ENCODE results near the gene MASP1.

- TF ChIP-seq POLR2AphosphoS5 (IDR thresholded peaks at IDR 0.05; ENCODE audit: low read depth, low read length) (no peak), TAF1 (IDR thresholded peaks at IDR 0.05; ENCODE audit: low read depth, low read length) (no peak), POLR2A (IDR thresholded peaks at IDR 0.05; ENCODE audit: low read depth, low read length) (no peak), SPI1 (IDR thresholded peaks at IDR 0.05; ENCODE audit: low read depth, low read length) (peak; percentile 81), POU2F2 (IDR thresholded peaks at IDR 0.05; ENCODE audit: low read depth, low read length) (no peak)
Measured at GRCh38 chr3:187319699-187320302, 28.3 kb upstream of the MASP1 start.
